ENCODE data around the gene ASTN2.

ASTN2 gene

GRCh38 chr9:116430849-116431248, 984.0 kb downstream of the ASTN2 start:
- in situ Hi-C loops (cut with HindIII; ENCODE audit: low pct_ligation_motif_present, low sequenced_read_pairs): no loop called here
- no peak for DNase-seq

DNA sequence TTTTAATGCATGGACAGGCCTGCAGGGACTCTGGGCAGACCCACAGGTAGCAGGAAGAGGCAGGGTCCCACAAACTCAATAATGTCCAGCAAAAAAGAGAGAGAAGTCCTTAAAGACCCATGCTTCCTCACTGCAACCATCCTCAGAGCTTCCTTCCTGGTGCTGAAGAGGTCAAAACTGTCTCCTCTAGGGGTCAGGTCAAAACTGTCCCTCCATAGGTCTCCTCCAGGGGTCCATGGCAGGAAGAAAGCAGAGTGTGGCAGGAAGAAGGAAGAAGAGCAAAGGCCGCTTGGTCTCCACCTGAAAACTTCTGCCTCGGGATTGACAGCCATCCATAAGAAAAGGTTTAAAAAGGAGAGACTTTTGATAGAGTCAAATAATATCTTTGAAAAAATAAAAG, 989.6 kb downstream of the ASTN2 start:
- TF ChIP-seq, protein P1, sequence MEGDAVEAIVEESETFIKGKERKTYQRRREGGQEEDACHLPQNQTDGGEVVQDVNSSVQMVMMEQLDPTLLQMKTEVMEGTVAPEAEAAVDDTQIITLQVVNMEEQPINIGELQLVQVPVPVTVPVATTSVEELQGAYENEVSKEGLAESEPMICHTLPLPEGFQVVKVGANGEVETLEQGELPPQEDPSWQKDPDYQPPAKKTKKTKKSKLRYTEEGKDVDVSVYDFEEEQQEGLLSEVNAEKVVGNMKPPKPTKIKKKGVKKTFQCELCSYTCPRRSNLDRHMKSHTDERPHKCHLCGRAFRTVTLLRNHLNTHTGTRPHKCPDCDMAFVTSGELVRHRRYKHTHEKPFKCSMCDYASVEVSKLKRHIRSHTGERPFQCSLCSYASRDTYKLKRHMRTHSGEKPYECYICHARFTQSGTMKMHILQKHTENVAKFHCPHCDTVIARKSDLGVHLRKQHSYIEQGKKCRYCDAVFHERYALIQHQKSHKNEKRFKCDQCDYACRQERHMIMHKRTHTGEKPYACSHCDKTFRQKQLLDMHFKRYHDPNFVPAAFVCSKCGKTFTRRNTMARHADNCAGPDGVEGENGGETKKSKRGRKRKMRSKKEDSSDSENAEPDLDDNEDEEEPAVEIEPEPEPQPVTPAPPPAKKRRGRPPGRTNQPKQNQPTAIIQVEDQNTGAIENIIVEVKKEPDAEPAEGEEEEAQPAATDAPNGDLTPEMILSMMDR (IDR thresholded peaks at IDR 0.05; ENCODE audit: low read depth, low read length, missing control alignments): no peak
- no peaks in the 10 kb centered on the region for H3K36me3 ChIP-seq (replicated peaks)
- H3K4me3 ChIP-seq (ENCODE audit: low read depth, low read length): no peak overlapping the region
- no peaks in the 10 kb centered on the region for H3K27me3 ChIP-seq (replicated peaks)
- in situ Hi-C loops (cut with HindIII; ENCODE audit: low pct_ligation_motif_present, low sequenced_read_pairs): no loop called here
- no peak for DNase-seq
- H3K27ac ChIP-seq: no peak overlapping the region

More at GRCh38 chr9:116430849-116431248, 984.0 kb downstream of the ASTN2 start:
- TF ChIP-seq, protein P1 (IDR thresholded peaks at IDR 0.05; ENCODE audit: low read depth, low read length, missing control alignments): no peak
- H3K27ac ChIP-seq: no peak overlapping the region
- H3K4me3 ChIP-seq (ENCODE audit: low read depth, low read length): no peak overlapping the region
- no peaks in the 10 kb centered on the region for H3K27me3 ChIP-seq (replicated peaks)
- H3K36me3 ChIP-seq (replicated peaks): no peaks in the 10 kb centered on the region

DNA sequence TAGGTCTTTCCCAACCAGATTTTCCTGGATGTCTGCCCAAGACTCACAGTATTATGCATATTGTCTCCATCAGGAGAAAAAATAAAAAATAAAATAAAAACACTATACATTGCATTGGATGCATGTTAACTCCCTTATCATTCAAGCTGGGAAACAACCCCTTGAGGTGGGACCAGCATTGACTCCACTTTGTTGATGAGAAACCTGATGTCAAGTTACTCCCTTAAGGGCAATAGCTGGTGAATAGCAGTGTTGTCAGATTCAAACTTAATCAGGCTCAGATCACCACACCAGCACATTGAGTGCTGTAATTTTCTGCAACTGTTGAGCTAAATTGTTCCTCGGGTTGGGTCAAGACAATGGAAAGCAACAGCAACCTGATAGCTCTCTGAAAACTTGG, 991.7 kb downstream of the ASTN2 start:
- Histone ChIP-seq H3K27ac (no peak overlapping the region), H3K36me3 (replicated peaks) (no peaks in the 10 kb centered on the region), H3K4me3 (ENCODE audit: low read depth, low read length) (no peak overlapping the region), H3K27me3 (replicated peaks) (no peaks in the 10 kb centered on the region)
- TF ChIP-seq, protein P1 (IDR thresholded peaks at IDR 0.05; ENCODE audit: low read depth, low read length, missing control alignments): no peak
- in situ Hi-C loops (cut with HindIII; ENCODE audit: low pct_ligation_motif_present, low sequenced_read_pairs): no loop called here
- no peak for DNase-seq

- Histone ChIP-seq H3K36me3 (replicated peaks) (no peaks in the 10 kb centered on the region), H3K27ac (no peak overlapping the region), H3K4me3 (ENCODE audit: low read depth, low read length) (no peak overlapping the region), H3K27me3 (replicated peaks) (no peaks in the 10 kb centered on the region)
- TF ChIP-seq, protein P1 (IDR thresholded peaks at IDR 0.05; ENCODE audit: low read depth, low read length, missing control alignments): no peak
- in situ Hi-C loops (cut with HindIII; ENCODE audit: low pct_ligation_motif_present, low sequenced_read_pairs): no loop called here
- no peak for DNase-seq
Measured at GRCh38 chr9:116422119-116422979, 992.5 kb downstream of the ASTN2 start.

DNA sequence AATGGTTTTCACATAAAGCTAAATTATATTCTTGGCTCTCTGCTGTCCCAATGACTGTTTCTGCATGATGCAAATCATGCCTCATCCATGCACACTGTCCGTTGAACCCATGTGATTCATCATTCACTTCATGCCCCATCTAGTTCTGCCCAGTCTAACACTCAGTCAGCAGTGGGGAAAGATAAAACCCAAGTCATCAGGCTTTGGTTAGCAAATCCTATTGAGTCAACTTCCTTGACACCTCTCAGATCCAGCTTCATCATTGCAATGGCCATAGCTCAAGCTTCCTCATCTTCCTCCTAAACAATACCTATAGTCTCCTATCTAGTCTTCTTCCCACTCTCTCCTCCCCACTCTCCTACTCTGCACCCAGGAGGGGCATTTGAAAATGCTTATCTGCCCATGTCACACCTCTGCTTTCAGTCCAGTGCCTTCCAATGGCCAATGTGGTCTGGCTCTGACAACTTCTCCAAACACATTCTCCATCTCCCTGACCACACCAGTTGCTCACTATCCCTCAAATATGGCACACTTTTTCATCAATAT, 993.8 kb downstream of the ASTN2 start:
- TF ChIP-seq, protein P1 (IDR thresholded peaks at IDR 0.05; ENCODE audit: low read depth, low read length, missing control alignments): no peak
- Histone ChIP-seq H3K4me3 (ENCODE audit: low read depth, low read length) (no peak overlapping the region), H3K36me3 (replicated peaks) (no peaks in the 10 kb centered on the region), H3K27me3 (replicated peaks) (no peaks in the 10 kb centered on the region), H3K27ac (no peak overlapping the region)
- DNase-seq: no peak
- in situ Hi-C loops (cut with HindIII; ENCODE audit: low pct_ligation_motif_present, low sequenced_read_pairs): no loop called here

Data from brain microvascular endothelial cell (primary cell).